ENCODE data around the gene HGS. TPM values are rescaled to one million over a fixed set of nuclear protein-coding genes. Genes with fewer than 3 reads are reported as not detected.

Gene HGS
- total and polyA plus RNA-seq, 2 of the 13 experiments (the other 11 are each of a cell fraction or from before 2014, with no cell fraction given), result 73.3 to 78.1 TPM

GRCh38 chr17:81713556-81714411 lies 30.0 kb downstream of the HGS start (continued):
- TF ChIP-seq ZNF362 (CRISPR knock-in tag; IDR thresholded peaks at IDR 0.05; ENCODE audit: borderline replicate concordance) (no peak), ELK4 (CRISPR knock-in tag; IDR thresholded peaks at IDR 0.05; ENCODE audit: borderline replicate concordance) (no peak), ZNF607 (CRISPR knock-in tag; IDR thresholded peaks at IDR 0.05; ENCODE audit: borderline replicate concordance) (peak; percentile 91), SOX13 (IDR thresholded peaks at IDR 0.05) (peak; percentile 72; the same call in 1 of the 2 replicates), SOX13 (CRISPR knock-in tag; conservative IDR thresholded peaks at IDR 0.05 in 1 of 2, IDR thresholded peaks at IDR 0.05 in 1 of 2) (peak in 1 of 2 experiments; percentile 89; a peak in 2 of 4 replicates), RFX5 (IDR thresholded peaks at IDR 0.05; ENCODE audit: low read depth, low read length) (no peak), GMEB1 (CRISPR knock-in tag; IDR thresholded peaks at IDR 0.05; ENCODE audit: borderline replicate concordance) (peak; percentile 90), BHLHE40 (IDR thresholded peaks at IDR 0.05; ENCODE audit: low read length) (peak; percentile 91), ZNF577 (CRISPR knock-in tag; IDR thresholded peaks at IDR 0.05; ENCODE audit: borderline replicate concordance, low read depth) (peak; percentile 92; the same call in 1 of the 2 replicates), ZNF570 (CRISPR knock-in tag; IDR thresholded peaks at IDR 0.05; ENCODE audit: borderline replicate concordance) (no peak), KDM5A (IDR thresholded peaks at IDR 0.05; ENCODE audit: borderline replicate concordance, low read length) (no peak), BCL3 (CRISPR knock-in tag; IDR thresholded peaks at IDR 0.05) (peak; percentile 14; the same call in 1 of the 2 replicates), GATAD1 (CRISPR knock-in tag; IDR thresholded peaks at IDR 0.05) (peak; percentile 63), ETV5 (CRISPR knock-in tag; IDR thresholded peaks at IDR 0.05; ENCODE audit: borderline replicate concordance) (no peak), TSC22D2 (CRISPR knock-in tag; IDR thresholded peaks at IDR 0.05; ENCODE audit: borderline replicate concordance) (peak; percentile 89; the same call in 1 of the 2 replicates), BRD4 (CRISPR knock-in tag; IDR thresholded peaks at IDR 0.05) (no peak; the same call in none of the 2 replicates), DPF2 (CRISPR knock-in tag; IDR thresholded peaks at IDR 0.05; ENCODE audit: borderline replicate concordance, low read depth) (no peak; the same call in 1 of the 2 replicates), RARG (CRISPR knock-in tag; IDR thresholded peaks at IDR 0.05; ENCODE audit: low read depth) (0 out of 2 replicates have a peak, but pooled peaks have one; percentile 37), RBM39 (IDR thresholded peaks at IDR 0.05; ENCODE audit: low read depth, low read length, poor library complexity, severe bottlenecking) (no peak), GABPA (IDR thresholded peaks at IDR 0.05; ENCODE audit: low read depth, low read length) (no peak), GABPA (CRISPR knock-in tag; IDR thresholded peaks at IDR 0.05; ENCODE audit: low read depth) (peak; percentile 83), CBX5 (CRISPR knock-in tag; IDR thresholded peaks at IDR 0.05; ENCODE audit: borderline replicate concordance) (peak; percentile 44; the same call in 1 of the 2 replicates), ZFP36L2 (CRISPR knock-in tag; IDR thresholded peaks at IDR 0.05) (no peak), NFKBIZ (CRISPR knock-in tag; IDR thresholded peaks at IDR 0.05) (no peak)
